ENCODE measurements around the gene CSTPP1.
"Not testable (repeated sequence)": the region's sequence is repeated elsewhere in the genome, so short reads cannot be mapped to it uniquely, and the experiment has no call there.

CSTPP1 gene

GRCh38 chr11:47105974-47106373 lies 169.4 kb downstream of the CSTPP1 start:
- DNase-seq = no peak

DNA sequence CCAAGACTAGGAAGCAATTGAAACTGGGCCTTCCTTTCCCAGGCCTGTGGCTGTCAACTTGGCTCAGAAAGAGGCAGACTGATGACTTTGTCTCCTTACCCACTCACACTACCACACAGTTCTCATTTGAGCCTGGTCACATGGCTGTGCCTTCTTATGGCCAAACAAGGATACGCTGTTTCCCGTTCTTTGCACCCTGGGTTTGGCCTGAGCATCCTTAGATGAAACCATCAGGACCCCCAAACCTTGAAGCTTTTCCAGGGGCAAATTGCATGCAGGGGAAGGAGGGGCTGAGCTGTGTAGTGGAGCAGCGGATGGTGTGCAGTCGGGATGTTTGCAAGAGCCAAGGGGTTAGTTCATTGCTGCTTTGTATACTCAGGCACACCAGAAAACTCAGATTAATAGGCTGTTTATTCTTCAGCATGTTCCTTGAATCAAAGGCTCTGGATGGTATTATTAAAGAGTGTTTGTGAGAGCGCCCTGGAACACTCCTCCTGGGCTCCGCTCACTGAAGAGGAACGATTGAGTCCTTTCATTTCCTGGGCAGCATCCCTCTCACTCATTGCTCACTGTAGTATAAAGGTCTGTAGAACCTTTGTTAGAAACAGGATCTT lies 170.3 kb downstream of the CSTPP1 start:
- no peak for DNase-seq

- DNase-seq = no peak
Measured at GRCh38 chr11:47107744-47108143, 171.2 kb downstream of the CSTPP1 start.

- DNase-seq = no peak
Measured at GRCh38 chr11:47108214-47108613, 171.7 kb downstream of the CSTPP1 start.

DNA sequence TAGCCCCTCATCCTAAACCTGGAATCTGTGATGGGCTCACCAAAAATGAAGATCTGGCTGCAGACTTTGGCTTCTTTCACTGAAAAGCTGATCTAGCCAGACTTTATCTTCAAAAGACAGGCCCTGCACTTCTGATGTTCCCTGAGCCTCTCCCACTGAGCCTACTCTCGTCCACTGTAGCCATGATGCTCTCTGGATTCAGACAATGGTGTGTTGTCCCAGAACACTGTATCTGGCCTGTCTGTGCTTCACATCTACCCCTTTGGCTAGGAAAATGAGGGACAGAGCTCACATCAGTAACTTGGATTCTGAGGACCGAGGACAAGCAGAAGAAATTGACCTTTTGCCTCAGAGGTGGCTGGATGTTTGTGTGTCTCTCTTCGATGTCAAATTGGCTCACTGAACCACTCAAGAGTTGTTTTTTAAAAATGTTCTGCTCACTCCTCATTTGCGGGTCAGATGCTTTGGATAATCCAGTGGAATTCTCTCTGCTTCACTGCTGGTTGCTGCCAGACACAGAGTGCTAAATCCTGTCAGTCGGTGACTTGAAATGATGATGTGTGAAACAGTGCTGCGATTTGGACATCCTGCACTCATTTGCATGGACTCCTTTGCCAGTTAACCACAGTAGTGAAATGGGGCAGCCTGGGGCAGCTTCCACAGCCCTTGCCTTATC lies 172.6 kb downstream of the CSTPP1 start:
- no peak for DNase-seq

DNA sequence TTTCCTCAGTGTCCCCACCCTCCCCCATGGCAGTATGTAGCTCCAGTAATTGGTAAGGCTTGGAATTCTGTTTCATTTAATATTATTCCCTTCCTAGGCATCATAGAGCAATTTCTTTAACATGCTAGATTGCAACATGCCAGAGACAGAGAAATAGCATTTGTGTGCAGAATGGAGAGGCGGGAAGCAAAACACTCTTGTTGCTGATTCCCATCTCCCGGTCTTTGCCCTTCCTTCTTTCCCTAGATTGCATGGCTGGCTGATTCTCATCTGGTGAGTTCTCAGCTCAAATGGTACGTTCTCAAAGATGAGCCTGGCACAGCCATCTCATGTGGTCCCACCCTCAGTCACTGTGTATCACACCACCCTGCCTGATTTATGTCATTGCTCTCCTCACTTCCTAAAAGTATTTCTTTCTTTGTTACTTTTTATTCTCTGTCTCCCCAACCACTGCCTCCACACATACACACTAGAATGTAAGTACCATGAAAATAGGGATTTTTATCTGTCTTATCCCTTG lies 173.2 kb downstream of the CSTPP1 start:
- no peak for DNase-seq

GRCh38 chr11:47111318-47111804 lies 174.8 kb downstream of the CSTPP1 start:
- no peak for DNase-seq

DNA sequence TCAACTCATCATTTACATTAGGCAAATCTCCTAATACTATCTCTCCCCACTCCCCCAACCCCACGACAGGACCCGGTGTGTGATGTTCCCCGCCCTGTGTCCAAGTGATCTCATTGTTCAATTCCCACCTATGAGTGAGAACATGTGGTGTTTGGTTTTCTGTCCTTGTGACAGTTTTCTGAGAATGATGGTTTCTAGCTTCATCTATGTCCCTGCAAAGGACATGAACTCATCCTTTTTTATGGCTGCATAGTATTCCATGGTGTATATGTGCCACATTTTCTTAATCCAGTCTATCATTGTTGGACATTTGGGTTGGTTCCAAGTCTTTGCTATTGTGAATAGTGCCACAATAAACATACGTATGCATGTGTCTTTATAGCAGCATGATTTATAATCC lies 176.4 kb downstream of the CSTPP1 start:
- DNase-seq = not testable (repeated sequence)

DNA sequence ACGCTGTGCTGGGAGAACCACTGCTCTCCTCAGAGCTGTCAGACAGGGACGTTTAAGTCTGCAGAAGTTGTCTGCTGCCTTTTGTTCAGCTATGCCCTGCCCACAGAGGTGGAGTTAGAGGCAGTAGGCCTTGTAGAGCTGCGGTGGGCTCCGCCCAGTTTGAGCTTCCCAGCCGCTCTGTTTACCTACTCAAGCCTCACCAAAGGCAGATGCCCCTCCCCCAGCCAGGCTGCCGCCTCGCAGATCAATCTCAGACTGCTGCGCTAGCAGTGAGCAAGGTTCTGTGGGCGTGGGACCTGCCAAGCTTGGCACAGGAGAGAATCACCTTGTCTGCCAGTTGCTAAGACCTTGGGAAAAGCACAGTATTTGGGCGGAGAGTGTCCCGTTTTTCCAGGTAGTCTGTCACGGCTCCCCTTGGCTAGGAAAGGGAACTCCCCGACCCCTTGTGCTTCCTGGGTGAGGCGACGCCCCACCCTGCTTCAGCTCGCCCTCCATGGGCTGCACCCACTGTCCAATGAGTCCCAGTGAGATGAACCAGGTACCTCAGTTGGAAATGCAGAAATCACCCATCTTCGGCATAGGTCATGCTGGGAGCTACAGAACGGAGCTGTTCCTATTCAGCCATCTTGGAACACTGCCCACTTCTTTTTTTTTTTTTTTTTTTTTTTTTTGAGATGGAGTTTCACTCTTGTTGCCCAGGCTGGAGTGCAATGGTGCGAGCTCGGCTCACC lies 182.6 kb downstream of the CSTPP1 start:
- DNase-seq = not testable (repeated sequence)

DNA sequence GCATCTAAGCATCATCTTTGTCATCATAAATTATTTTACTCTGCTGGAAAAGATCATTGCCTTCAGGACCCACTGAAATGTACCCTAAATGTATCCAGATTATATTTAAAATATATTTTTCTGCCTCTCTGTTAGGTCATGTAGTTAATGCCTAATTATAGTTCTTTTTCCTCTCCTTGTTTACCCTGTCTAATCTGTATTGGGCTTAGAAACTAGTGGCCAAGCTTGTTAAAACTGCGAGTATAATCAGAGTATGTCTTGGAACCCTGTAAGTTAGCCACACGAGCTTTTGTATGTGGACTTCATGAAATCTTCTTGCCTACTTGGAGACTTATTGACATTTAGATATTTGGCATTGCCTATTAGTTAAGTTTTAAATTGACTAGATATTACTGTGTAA lies 184.5 kb downstream of the CSTPP1 start:
- DNase-seq = no peak

DNA sequence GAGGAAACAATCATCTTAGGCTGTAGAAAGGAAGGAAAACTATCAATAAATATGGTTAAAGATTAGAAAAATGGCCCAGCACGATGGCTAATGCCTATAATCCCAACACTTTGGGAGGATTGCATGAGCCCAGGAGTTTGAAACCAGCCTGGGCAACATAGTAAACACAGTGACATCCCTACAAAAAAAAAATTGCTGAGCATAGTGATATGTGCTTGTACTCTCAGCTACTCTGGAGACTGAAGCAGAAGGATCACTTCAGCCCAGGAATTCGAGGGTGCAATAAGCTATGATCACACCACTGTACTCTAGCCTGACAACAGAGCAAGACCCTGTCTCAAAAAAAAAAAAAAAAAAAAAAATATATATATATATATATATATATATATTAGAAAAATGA lies 185.2 kb downstream of the CSTPP1 start:
- no peak for DNase-seq

DNA sequence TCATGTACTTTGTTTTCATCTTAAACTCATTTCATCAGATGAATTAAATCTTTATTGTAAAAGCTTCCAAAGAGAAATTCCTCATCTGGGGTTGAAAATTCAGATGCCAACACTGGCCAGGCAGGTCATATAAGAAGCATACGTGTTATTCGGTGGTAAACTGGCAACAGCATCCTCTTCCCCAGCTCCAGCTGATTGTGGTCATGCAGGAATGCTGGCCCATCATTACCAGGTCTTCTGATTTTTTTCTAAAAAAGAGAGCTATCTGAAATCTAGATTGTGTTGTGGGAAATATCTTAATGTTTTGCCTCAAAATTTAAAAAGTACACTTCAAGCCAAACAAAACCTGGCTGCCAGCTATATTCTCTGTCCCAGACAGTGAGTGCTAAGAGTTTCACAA lies 186.5 kb downstream of the CSTPP1 start:
- no peak for DNase-seq

DNA sequence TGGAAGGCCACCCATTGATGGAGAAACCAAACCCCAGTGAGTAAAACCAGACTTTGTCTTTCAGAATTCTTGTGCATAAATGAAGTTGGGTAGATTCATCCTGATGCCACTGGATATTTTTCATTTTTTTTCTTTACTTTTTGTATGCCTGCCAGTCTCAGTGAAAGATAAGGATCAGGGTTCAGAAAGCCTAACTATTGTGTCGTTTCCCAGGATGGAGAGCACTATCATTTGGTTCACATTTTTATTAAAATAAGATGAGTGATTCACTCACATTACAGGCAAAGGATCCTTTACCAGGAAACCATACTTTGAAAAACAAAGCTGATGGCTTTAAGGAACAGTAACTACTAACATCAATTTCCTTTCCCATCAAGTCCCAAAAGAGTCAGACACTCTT lies 188.1 kb downstream of the CSTPP1 start:
- no peak for DNase-seq

DNA sequence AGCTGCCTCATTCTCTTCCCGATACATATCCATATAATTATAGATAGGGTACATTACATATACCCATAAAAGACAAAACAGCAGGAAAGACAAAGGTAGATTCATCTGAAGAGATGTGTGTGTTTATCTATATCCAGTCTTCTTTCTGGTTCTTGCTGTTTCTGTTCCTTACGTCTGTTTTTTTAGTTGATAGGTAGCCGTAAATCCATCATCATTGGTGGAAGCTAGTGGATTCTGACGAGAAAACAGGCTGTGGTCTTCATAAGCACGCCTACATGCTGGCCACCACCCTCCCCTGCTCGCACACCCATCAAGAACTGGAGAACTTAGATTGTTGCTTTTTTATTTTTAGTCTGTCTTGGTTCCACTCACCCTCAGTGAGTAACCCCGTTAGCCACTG lies 188.5 kb downstream of the CSTPP1 start:
- DNase-seq = no peak

- DNase-seq = no peak
Measured at GRCh38 chr11:47127213-47127612, 190.7 kb downstream of the CSTPP1 start.

DNA sequence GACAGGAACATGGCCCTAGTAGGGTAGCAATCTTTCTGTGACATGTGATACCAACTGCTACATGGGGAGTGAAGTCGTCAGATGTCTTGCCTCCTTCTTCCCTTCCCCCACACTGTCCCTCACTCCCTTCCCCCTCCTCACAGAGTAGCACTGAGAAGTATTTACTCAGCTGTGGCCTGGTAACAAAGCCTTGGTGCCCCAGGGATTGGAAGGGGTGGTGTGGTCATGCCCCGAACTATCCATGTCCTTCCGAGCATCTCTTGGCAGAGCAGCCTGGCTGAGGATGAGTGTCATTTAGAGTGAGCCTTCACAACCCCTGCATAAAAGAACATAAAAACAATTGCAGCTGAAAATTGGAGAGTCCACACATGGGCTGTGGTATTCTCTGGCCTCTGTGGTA lies 194.0 kb downstream of the CSTPP1 start:
- DNase-seq = no peak

DNA sequence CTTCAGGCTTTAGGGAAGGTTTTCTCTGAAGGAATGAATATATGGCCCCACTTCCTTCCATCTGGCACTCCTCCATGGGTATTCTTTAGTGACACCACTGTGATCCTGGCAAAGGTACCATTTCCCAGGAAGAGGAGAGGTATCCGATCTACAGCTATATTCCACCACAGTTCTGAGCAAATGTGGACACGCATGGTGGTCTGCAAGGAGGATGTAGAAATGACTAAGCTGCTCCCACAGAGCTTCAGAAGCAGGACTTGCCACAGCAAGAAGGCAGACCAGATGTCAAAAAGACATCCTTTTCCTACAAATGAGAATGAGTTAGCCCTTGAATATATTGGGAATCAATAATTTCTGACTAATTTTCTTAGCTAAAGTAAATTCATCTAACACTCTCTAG lies 194.6 kb downstream of the CSTPP1 start:
- no peak for DNase-seq

- no peak for DNase-seq
Measured at GRCh38 chr11:47132490-47132889, 195.9 kb downstream of the CSTPP1 start.

DNA sequence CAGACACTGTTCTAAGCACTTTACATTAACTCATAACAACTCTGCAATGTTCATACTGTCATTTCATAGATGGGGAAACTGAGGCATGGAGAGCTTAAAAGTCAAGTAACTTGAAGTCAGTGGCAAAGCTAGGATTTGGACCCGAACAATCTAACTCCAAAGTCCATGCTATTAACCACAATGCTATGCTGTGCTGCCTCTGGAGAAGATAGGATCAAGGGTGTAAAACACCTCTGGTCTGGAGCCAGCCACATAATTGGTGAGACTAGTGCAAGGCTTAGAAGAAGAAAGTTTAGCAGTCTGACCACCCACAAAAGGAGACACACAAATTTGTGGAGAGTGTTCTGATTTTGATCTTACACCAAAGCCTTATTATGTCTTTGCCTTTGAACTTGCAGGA lies 196.4 kb downstream of the CSTPP1 start:
- no peak for DNase-seq

- DNase-seq = no peak
Measured at GRCh38 chr11:47136327-47136726, 199.8 kb downstream of the CSTPP1 start.

DNA sequence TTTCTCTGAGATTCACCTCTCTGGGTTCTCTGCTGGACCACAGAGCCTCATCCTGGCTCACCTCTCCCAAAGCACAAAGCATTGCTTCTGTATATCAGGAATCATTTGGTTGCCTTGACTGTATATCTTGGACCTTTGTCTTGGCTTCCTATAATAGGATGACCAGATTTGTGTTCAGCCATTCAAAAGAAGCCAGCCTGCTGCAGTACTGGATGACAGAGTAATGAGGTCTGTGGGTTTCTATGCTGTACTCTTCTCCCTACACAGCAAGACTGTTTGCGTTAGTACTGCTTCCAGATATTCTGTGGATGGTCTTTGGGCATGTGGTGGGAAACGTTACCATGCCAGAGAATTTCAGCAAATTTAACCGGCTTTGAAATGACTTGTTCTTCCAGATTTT lies 200.4 kb downstream of the CSTPP1 start:
- no peak for DNase-seq

- no peak for DNase-seq
Measured at GRCh38 chr11:47137476-47137875, 200.9 kb downstream of the CSTPP1 start.

- no peak for DNase-seq
Measured at GRCh38 chr11:47139878-47140277, 203.3 kb downstream of the CSTPP1 start.

DNA sequence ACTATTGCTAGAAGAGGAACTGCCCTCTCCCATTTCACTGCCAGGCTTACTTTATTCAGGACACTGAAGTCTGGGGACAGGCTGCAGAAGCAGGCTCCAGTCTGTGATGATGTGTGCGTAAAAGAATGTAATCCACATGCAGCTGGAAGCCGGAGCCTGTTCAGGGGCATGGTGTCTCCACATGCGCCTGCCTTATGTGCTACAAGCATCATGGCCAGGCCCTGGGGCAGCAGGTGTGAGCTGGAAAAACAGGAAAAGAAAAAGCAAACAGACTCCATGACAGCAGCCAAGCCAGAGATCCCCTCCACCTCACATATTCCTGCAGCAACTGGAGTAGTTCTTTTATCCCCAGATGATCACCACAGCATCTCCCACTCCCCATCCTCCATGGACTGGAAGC lies 206.8 kb downstream of the CSTPP1 start:
- no peak for DNase-seq
